ENCODE measurements around the gene KCNJ3. TPM values are rescaled to one million over a fixed set of nuclear protein-coding genes. Genes with fewer than 3 reads are reported as not detected.

The KCNJ3 gene
- total RNA-seq, 4 donors from 2014 or later, result 6.6 to 31.5 (median 17.9) TPM

GRCh38 chr2:154837035-154837434, 138.5 kb downstream of the KCNJ3 start:
- no peak for DNase-seq (ENCODE audit: low spot score in 2 of 2)
- WGBS, 2 donors, result 78 to 85% methylated on average over 2 of the region's 2 CpGs
- H3K36me3 ChIP-seq, result no peaks in the 10 kb centered on the region
- no peak overlapping the region for H3K27ac ChIP-seq
- no peaks in the 10 kb centered on the region for H3K27me3 ChIP-seq
- no peak for TF ChIP-seq POLR2A (IDR thresholded peaks at IDR 0.05)
- no peak for TF ChIP-seq CTCF (IDR thresholded peaks at IDR 0.05)
- no peak for TF ChIP-seq EP300 (IDR thresholded peaks at IDR 0.05)
- peaks cover 0 to 6% (median 0%) of the 10 kb centered on the region in 4 donors for H3K9me3 ChIP-seq
- H3K4me3 ChIP-seq, result no peak overlapping the region
- no peaks in the 10 kb centered on the region for H3K4me1 ChIP-seq

- TF ChIP-seq EP300 (IDR thresholded peaks at IDR 0.05), result no peak
- TF ChIP-seq POLR2A (IDR thresholded peaks at IDR 0.05), result no peak
- TF ChIP-seq CTCF (IDR thresholded peaks at IDR 0.05), result no peak
- H3K36me3 ChIP-seq, result no peaks in the 10 kb centered on the region
- peaks cover 0 to 6% (median 0%) of the 10 kb centered on the region in 4 donors for H3K9me3 ChIP-seq
- H3K27ac ChIP-seq, result no peak overlapping the region
- WGBS, 2 donors, result 82 to 88% methylated on average over 6 to 7 of the region's 7 CpGs
- no peaks in the 10 kb centered on the region for H3K4me1 ChIP-seq
- no peaks in the 10 kb centered on the region for H3K27me3 ChIP-seq
- no peak overlapping the region for H3K4me3 ChIP-seq
- DNase-seq (ENCODE audit: low spot score in 2 of 2), result no peak
These were observed 146.0 kb downstream of the KCNJ3 start for GRCh38 chr2:154844513-154844912.

- Histone ChIP-seq H3K27ac (no peak overlapping the region), H3K4me3 (no peak overlapping the region), H3K36me3 (no peaks in the 10 kb centered on the region), H3K27me3 (no peaks in the 10 kb centered on the region), H3K4me1 (no peaks in the 10 kb centered on the region), H3K9me3 (no peaks in the 10 kb centered on the region)
- TF ChIP-seq EP300 (IDR thresholded peaks at IDR 0.05) (no peak), CTCF (IDR thresholded peaks at IDR 0.05) (no peak), POLR2A (IDR thresholded peaks at IDR 0.05) (no peak)
- 9 to 17% methylated on average over 1 of the region's 1 CpG for WGBS, 2 donors
- no peak for DNase-seq (ENCODE audit: low spot score in 2 of 2)
These were observed 148.3 kb downstream of the KCNJ3 start for GRCh38 chr2:154846842-154847241.

- Histone ChIP-seq H3K9me3 (no peaks in the 10 kb centered on the region), H3K27me3 (no peaks in the 10 kb centered on the region), H3K4me3 (no peak overlapping the region), H3K36me3 (no peaks in the 10 kb centered on the region), H3K4me1 (no peaks in the 10 kb centered on the region), H3K27ac (no peak overlapping the region)
- TF ChIP-seq EP300 (IDR thresholded peaks at IDR 0.05), result no peak
- TF ChIP-seq CTCF (IDR thresholded peaks at IDR 0.05), result no peak
- TF ChIP-seq POLR2A (IDR thresholded peaks at IDR 0.05), result no peak
- no peak for DNase-seq (ENCODE audit: low spot score in 2 of 2)
- 70 to 77% methylated on average over 2 to 3 of the region's 3 CpGs for WGBS, 2 donors
These were observed 151.0 kb downstream of the KCNJ3 start for GRCh38 chr2:154849482-154849881.

GRCh38 chr2:154850532-154850931, 152.0 kb downstream of the KCNJ3 start:
- no peaks in the 10 kb centered on the region for H3K36me3 ChIP-seq
- no peak for TF ChIP-seq POLR2A (IDR thresholded peaks at IDR 0.05)
- TF ChIP-seq EP300 (IDR thresholded peaks at IDR 0.05), result no peak
- TF ChIP-seq CTCF (IDR thresholded peaks at IDR 0.05), result no peak
- no peaks in the 10 kb centered on the region for H3K4me1 ChIP-seq
- no peaks in the 10 kb centered on the region for H3K9me3 ChIP-seq
- H3K27ac ChIP-seq, result no peak overlapping the region
- DNase-seq (ENCODE audit: low spot score in 2 of 2), result no peak
- no peaks in the 10 kb centered on the region for H3K27me3 ChIP-seq
- no peak overlapping the region for H3K4me3 ChIP-seq

Measured in tibial nerve (tissue), 4 donors.